ENCODE results near the gene RRAGD. TPM values are rescaled to one million over a fixed set of nuclear protein-coding genes. Genes with fewer than 3 reads are reported as not detected.

Gene RRAGD
- total and polyA plus RNA-seq, 2 of the 8 experiments (the other 6 are each of a cell fraction or from before 2014, with no cell fraction given) = 7.2 to 30.8 TPM

DNA sequence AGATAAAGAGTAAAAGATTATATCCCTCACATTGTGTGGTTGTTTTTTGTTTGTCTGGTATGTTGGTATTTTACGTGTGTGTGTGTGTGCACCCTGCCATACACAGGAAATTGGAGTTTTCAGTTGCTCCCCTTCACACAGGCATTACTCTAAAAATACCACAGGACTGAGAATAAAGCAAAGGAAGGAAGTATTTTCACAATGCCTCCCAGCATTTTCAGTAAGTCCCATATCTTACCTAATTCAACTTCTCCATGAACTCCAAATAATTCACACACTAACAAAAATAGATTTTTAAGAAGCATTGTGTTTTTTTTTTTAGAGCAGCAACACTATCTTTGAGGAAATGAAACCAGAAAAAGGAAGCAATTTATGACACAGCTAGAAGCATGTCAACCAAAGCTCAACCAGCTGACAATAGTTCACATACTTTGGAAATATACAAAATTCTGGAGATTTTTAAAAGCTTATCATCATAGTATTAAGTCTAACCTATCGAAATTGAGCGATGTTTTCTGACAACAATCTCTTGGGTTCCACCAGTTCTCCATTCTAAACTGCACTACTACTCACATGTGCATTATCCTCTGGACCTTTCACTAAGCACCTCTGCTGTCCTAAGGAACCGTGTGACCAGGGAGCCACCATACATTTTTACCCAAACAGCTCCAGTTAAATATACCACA is 61.6 kb downstream of the RRAGD start (continued):
- TF ChIP-seq, protein P1, sequence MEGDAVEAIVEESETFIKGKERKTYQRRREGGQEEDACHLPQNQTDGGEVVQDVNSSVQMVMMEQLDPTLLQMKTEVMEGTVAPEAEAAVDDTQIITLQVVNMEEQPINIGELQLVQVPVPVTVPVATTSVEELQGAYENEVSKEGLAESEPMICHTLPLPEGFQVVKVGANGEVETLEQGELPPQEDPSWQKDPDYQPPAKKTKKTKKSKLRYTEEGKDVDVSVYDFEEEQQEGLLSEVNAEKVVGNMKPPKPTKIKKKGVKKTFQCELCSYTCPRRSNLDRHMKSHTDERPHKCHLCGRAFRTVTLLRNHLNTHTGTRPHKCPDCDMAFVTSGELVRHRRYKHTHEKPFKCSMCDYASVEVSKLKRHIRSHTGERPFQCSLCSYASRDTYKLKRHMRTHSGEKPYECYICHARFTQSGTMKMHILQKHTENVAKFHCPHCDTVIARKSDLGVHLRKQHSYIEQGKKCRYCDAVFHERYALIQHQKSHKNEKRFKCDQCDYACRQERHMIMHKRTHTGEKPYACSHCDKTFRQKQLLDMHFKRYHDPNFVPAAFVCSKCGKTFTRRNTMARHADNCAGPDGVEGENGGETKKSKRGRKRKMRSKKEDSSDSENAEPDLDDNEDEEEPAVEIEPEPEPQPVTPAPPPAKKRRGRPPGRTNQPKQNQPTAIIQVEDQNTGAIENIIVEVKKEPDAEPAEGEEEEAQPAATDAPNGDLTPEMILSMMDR (IDR thresholded peaks at IDR 0.05; ENCODE audit: control extremely low read depth in 1 of 3, insufficient read depth in 1 of 3, low read depth in 1 of 3, low read length in 3 of 3) = no peak
